Sigmoid colon (tissue), 4 donors: ENCODE data around the gene ZRANB3.

Source experiments
- CTCF ChIP-seq, 4 experiments: fragments of 450-650 bp in 3 of 4; fragments of 200-600 bp in 1 of 4; IDR thresholded peaks; one replicate each; pipeline ENCODE4 v1.5.1; 2016 to 2019; ENCODE audit warnings: antibody characterized with exemption in 4 of 4, mild to moderate bottlenecking in 3 of 4, moderate library complexity in 2 of 4
- EP300 ChIP-seq, 4 donors: sonication (generic); formaldehyde crosslinking; IDR thresholded peaks; one replicate each; pipeline ENCODE4 v1.6.1; 2017; ENCODE audit warnings: antibody characterized with exemption in 4 of 4
- POLR2A ChIP-seq, 2 donors: fragments of 450-650 bp; IDR thresholded peaks; one replicate each; pipeline ENCODE4 v1.6.1; 2016; ENCODE audit warnings: antibody characterized with exemption in 2 of 2, mild to moderate bottlenecking in 2 of 2, moderate library complexity in 2 of 2
- POLR2AphosphoS5 ChIP-seq, 4 donors: sonication (generic); formaldehyde crosslinking; IDR thresholded peaks; one replicate each; pipeline ENCODE4 v1.6.1; 2017; ENCODE audit warnings: antibody characterized with exemption in 4 of 4

- TF ChIP-seq POLR2A (IDR thresholded peaks at IDR 0.05) = no peak
- no peak for TF ChIP-seq CTCF (IDR thresholded peaks at IDR 0.05)
- no peak for TF ChIP-seq POLR2AphosphoS5 (IDR thresholded peaks at IDR 0.05)
- TF ChIP-seq EP300 (IDR thresholded peaks at IDR 0.05) = no peak
Observed at GRCh38 chr2:135265960-135266490, 265.0 kb downstream of the ZRANB3 start.
